Panc1 (cell line): ENCODE data around the gene PKN3. TPM values are rescaled to one million over a fixed set of nuclear protein-coding genes. Genes with fewer than 3 reads are reported as not detected.

Source experiments
- ATAC-seq: fragments of 200-7000 bp; cut with Tn5 transposase; 2 replicates; pipeline ENCODE4 v1.9.1; 2020; ENCODE audit warnings: mild to moderate bottlenecking, moderate library complexity
- BruUV-seq: library from RNA; stranded (reverse); fragments of 400-500 nt; replicated peaks from 2 replicates; lab custom pipeline; 2021; lab: Mats Ljungman, UMichigan
- CTCF ChIA-PET: fragments of 300-600 bp; sonication (Branson Sonifier 250); formaldehyde crosslinking; loops from one replicate; lab custom pipeline; 2022; ENCODE audit warnings: antibody characterized with exemption; lab: Charles Lee
- POLR2A ChIA-PET: fragments of 300-600 bp; sonication (Branson Sonifier 250); formaldehyde crosslinking; loops from one replicate; lab custom pipeline; 2022; ENCODE audit warnings: antibody characterized with exemption; lab: Charles Lee
- DNase-seq: peaks from one replicate; pipeline ENCODE4 v3.0.0-alpha.2; 2010; ENCODE audit warnings: low read depth, low spot score
- H3K27ac ChIP-seq: 2 replicates; pipeline ENCODE4 v1.5.1; 2011; ENCODE audit warnings: mild to moderate bottlenecking, low read length, inconsistent platforms
- H3K27me3 ChIP-seq: fragments of 200-500 bp; sonication (Bioruptor generic); 2 replicates; pipeline ENCODE4 v1.6.0; 2014; ENCODE audit warnings: low read length, inconsistent platforms; ENCODE audit not compliant: control insufficient read depth, insufficient read depth
- H3K36me3 ChIP-seq: fragments of 200-500 bp; sonication (Bioruptor generic); 2 replicates; pipeline ENCODE4 v1.5.1; 2014; ENCODE audit warnings: inconsistent platforms, mild to moderate bottlenecking, low read length, moderate library complexity; ENCODE audit not compliant: control insufficient read depth, insufficient read depth
- H3K4me1 ChIP-seq: 2 replicates; pipeline ENCODE4 v1.5.1; 2011; ENCODE audit warnings: inconsistent platforms, mild to moderate bottlenecking, low read length, moderate library complexity; ENCODE audit not compliant: control insufficient read depth, insufficient read depth
- H3K4me3 ChIP-seq, 2 experiments: 2 replicates each; pipeline ENCODE4 v1.5.1; 2011 to 2012; ENCODE audit warnings: low read depth in 2 of 2, low read length in 2 of 2, mild to moderate bottlenecking in 2 of 2, inconsistent platforms in 1 of 2, moderate library complexity in 1 of 2
- H3K9me3 ChIP-seq: fragments of 200-500 bp; sonication (Bioruptor generic); 2 replicates; pipeline ENCODE4 v1.5.1; 2014; ENCODE audit warnings: low read depth, mild to moderate bottlenecking, inconsistent platforms, low read length, moderate library complexity; ENCODE audit not compliant: control insufficient read depth, insufficient read depth
- POLR2AphosphoS5 ChIP-seq: IDR thresholded peaks from 2 replicates; pipeline ENCODE4 v1.6.1; 2012; ENCODE audit warnings: mild to moderate bottlenecking, low read depth, low read length, moderate library complexity
- REST ChIP-seq, 2 experiments: IDR thresholded peaks; 2 replicates each; pipeline ENCODE4 v1.6.1; 2011 to 2012; ENCODE audit warnings: low read depth in 2 of 2, control low read depth in 1 of 2, low read length in 1 of 2, mild to moderate bottlenecking in 1 of 2, moderate library complexity in 1 of 2; ENCODE audit not compliant: insufficient read depth in 1 of 2
- SIN3A ChIP-seq: IDR thresholded peaks from 2 replicates; pipeline ENCODE4 v1.6.1; 2012; ENCODE audit warnings: low read depth, mild to moderate bottlenecking, low read length, moderate library complexity, borderline replicate concordance; ENCODE audit not compliant: insufficient read depth
- TCF7L2 ChIP-seq: IDR thresholded peaks from 2 replicates; pipeline ENCODE4 v1.6.1; 2011; ENCODE audit warnings: mild to moderate bottlenecking, low read depth, low read length, inconsistent platforms
- in situ Hi-C: cut with HindIII; loops from 2 replicates; pipeline ENCODE4 v1.10.0; 2016; ENCODE audit warnings: low sequenced_read_pairs, low pct_unique_long_range_greater_than_20kb
- intact Hi-C: fragments of 100-400 bp; cut with micrococcal nuclease; formaldehyde crosslinking; loops from one replicate; pipeline ENCODE4 v1.10.0; 2022; ENCODE audit not compliant: unreplicated experiment
- total RNA-seq: library from RNA; stranded (reverse); gene quantifications from one replicate; pipeline ENCODE4 v1.2.1, GENCODE V29; 2021; ENCODE audit not compliant: unreplicated experiment
- TF ChIP-seq, protein P1 (sequence below): fragments of 450-650 bp; IDR thresholded peaks from 2 replicates; pipeline ENCODE4 v1.5.1; 2017; ENCODE audit warnings: mild to moderate bottlenecking

PKN3 gene
- total RNA-seq, 1 experiment from 2014 or later = 19.9 TPM

DNA sequence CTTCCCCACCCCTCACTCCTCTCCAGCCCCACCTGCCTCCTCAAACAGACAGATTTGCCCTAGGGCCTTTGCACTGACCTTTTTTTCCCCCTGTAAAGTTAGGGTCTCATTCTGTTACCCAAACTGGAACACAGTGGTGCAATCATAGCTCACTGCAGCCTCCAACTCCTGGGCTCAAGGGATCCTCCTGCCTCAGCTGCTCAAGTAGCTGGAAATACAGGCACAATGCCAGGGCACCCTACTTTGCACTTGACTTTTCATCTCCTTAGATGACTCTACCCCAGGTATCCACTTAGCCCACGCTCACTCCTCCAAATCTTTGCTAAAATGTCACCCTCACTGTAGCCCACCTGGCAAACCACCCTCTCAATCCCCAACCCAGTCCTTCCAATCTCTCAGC is 47.8 kb upstream of the PKN3 start:
- intact Hi-C loops = no loop called here
- no peak for ATAC-seq
- Histone ChIP-seq H3K36me3 (no peaks in the 10 kb centered on the region; the same call in 1 of the 2 replicates), H3K27ac (peak overlapping the region; percentile 65), H3K27me3 (no peaks in the 10 kb centered on the region), H3K4me3 (no peak overlapping the region), H3K9me3 (no peaks in the 10 kb centered on the region), H3K4me1 (peaks cover 3% of the 10 kb centered on the region; the same call in 1 of the 2 replicates)
- no TSS peak for BruUV-seq
- POLR2A ChIA-PET = no interaction called here
- CTCF ChIA-PET = no interaction called here
- no peak for DNase-seq
- in situ Hi-C loops = no loop called here
- TF ChIP-seq SIN3A = no peak
- no peak for TF ChIP-seq REST (IDR thresholded peaks at IDR 0.05; ENCODE audit: insufficient read depth in 1 of 2, low read depth in 2 of 2, low read length in 1 of 2)
- TF ChIP-seq TCF7L2 = no peak
- TF ChIP-seq, protein P1, sequence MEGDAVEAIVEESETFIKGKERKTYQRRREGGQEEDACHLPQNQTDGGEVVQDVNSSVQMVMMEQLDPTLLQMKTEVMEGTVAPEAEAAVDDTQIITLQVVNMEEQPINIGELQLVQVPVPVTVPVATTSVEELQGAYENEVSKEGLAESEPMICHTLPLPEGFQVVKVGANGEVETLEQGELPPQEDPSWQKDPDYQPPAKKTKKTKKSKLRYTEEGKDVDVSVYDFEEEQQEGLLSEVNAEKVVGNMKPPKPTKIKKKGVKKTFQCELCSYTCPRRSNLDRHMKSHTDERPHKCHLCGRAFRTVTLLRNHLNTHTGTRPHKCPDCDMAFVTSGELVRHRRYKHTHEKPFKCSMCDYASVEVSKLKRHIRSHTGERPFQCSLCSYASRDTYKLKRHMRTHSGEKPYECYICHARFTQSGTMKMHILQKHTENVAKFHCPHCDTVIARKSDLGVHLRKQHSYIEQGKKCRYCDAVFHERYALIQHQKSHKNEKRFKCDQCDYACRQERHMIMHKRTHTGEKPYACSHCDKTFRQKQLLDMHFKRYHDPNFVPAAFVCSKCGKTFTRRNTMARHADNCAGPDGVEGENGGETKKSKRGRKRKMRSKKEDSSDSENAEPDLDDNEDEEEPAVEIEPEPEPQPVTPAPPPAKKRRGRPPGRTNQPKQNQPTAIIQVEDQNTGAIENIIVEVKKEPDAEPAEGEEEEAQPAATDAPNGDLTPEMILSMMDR = no peak
- TF ChIP-seq POLR2AphosphoS5 = no peak

DNA sequence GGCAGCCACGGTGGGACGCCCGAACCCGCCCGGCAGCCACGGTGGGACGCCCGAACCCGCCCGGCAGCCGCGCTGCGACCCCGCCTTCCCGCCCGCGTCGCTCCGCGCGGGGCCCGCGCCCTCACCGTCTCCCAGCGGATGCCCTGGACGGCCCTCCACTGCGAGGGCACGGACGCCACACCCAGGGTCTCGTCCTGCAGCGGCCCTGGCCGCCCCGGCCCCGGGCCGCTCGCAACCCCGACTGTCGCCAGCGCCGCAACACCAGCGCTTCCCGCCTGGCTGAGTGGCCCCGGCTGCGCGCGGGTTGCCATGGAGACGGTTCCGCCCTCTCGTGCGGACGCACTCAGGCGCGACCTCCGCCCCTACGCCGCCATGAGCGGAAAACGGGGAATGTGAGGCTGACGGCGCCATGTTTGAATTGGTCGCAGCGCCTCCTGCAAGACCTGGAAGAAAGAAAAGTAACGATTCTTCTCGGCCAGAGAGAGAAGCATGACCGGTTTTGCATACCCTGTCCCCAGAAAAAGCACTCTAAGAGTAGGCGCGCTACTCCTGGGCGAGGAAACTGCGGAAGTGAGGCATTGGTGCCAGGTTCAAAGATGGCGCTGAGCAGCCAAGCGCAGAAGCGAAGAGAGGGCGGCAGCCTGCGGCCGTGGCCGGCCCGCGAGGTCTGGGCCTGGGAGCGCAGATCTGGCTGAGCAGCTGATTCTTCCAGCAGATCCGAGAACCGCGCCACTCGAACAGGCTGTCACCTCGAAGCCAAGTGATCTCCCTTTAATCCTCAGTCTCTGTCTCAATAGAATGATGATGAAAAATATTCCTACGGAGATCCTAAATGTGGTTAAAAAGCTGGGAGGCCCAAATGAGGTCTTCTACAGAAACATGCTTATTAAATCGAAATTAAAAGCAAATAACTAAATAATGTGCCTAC is 45.6 kb upstream of the PKN3 start, which contains the start of gene DYNC2I2:
TSS of gene DYNC2I2 (minus strand) at position 432 of the 928 bp plus-strand sequence. CDS start at position 311, 121 bp downstream.
- POLR2A ChIA-PET = no interaction called here
- in situ Hi-C loops (no loop called here), intact Hi-C loops (no loop called here)
- Histone ChIP-seq H3K4me3 (peak within 1 kb of the TSS; percentile 64 to 68), H3K27ac (peak within 1 kb of the TSS; percentile 97), H3K27me3 (no peaks in the 10 kb centered on the region), H3K9me3 (no peaks in the 10 kb centered on the region), H3K36me3 (no peaks in the 10 kb centered on the region; the same call in 1 of the 2 replicates), H3K4me1 (peaks cover 3% of the 10 kb centered on the region; the same call in 1 of the 2 replicates)
- no TSS peak for BruUV-seq
- DNase-seq = peak; percentile 56
- TF ChIP-seq POLR2AphosphoS5 (peak; percentile 54; the same call in 1 of the 2 replicates), SIN3A (peak; percentile 81; the same call in 1 of the 2 replicates), TCF7L2 (no peak), REST (IDR thresholded peaks at IDR 0.05; ENCODE audit: insufficient read depth in 1 of 2, low read depth in 2 of 2, low read length in 1 of 2) (no peak)
- TF ChIP-seq, protein P1 = no peak
- peak; percentile 97 for ATAC-seq
- CTCF ChIA-PET = no interaction called here
